SK-N-SH (cell line): Measurements from ENCODE around the gene CDC27. TPM values are rescaled to one million over a fixed set of nuclear protein-coding genes. Genes with fewer than 3 reads are reported as not detected.

Experiments
- CTCF ChIA-PET: fragments of 300-600, 350-600 bp; formaldehyde crosslinking; extraction: SDS; loops from one replicate; lab custom pipeline; 2021; lab: Yijun Ruan, JAX
- POLR2A ChIA-PET: fragments of 350-600 bp; sonication (Branson Sonifier 250); formaldehyde crosslinking; extraction: SDS; loops from one replicate; lab custom pipeline; 2020; ENCODE audit warnings: antibody characterized with exemption, inconsistent platforms; lab: Yijun Ruan, JAX
- DNase-seq: peaks from one replicate; pipeline ENCODE4 v3.0.0; 2012
- H2AFZ ChIP-seq: fragments of 200-600 bp; sonication (generic); 2 replicates; pipeline ENCODE4 v1.8.1; 2016; ENCODE audit warnings: antibody characterized with exemption, mild to moderate bottlenecking, low read depth
- H3F3A ChIP-seq: fragments of 200-600 bp; sonication (generic); replicated peaks from 2 replicates; pipeline ENCODE3; 2016; ENCODE audit warnings: antibody characterized with exemption, mild to moderate bottlenecking; ENCODE audit not compliant: insufficient read depth
- H3K27ac ChIP-seq, 2 experiments: fragments of 200-500 bp in 1 of 2; fragments of 200-600 bp in 1 of 2; sonication (Bioruptor generic) in 1 of 2; sonication (generic), shearing (Covaris generic) in 1 of 2; 2 replicates each; pipeline versions ENCODE4 v1.5.1 to v1.6.1; 2014 to 2016; ENCODE audit warnings: low read depth in 2 of 2, inconsistent platforms in 1 of 2, low read length in 1 of 2, mild to moderate bottlenecking in 1 of 2, mixed read lengths in 1 of 2
- H3K27me3 ChIP-seq: fragments of 200-600 bp; sonication (generic), shearing (Covaris generic); 2 replicates; pipeline ENCODE4 v1.6.1; 2016; ENCODE audit warnings: mixed run types; ENCODE audit not compliant: insufficient read depth
- H3K36me3 ChIP-seq, 2 experiments: fragments of 200-500 bp in 1 of 2; fragments of 200-600 bp in 1 of 2; sonication (Bioruptor generic) in 1 of 2; sonication (generic) in 1 of 2; replicated peaks in 1 of 2; 2 replicates each; pipeline versions ENCODE3 to v1.5.1; 2014 to 2016; ENCODE audit warnings: low read length in 1 of 2, mild to moderate bottlenecking in 1 of 2; ENCODE audit not compliant: insufficient read depth in 2 of 2, control insufficient read depth in 1 of 2
- H3K4me1 ChIP-seq, 2 experiments: fragments of 200-500 bp in 1 of 2; fragments of 200-600 bp in 1 of 2; sonication (Bioruptor generic) in 1 of 2; sonication (generic), shearing (Covaris generic) in 1 of 2; 2 replicates each; pipeline versions ENCODE4 v1.5.1 to v1.6.1; 2014 to 2016; ENCODE audit warnings: low read depth in 1 of 2, low read length in 1 of 2, mixed run types in 1 of 2; ENCODE audit not compliant: insufficient read depth in 2 of 2, control insufficient read depth in 1 of 2
- H3K4me2 ChIP-seq: fragments of 200-600 bp; sonication (generic), shearing (Covaris generic); 2 replicates; pipeline ENCODE4 v1.6.1; 2017; ENCODE audit warnings: mixed run types
- H3K4me3 ChIP-seq, 2 experiments: fragments of 200-500 bp in 1 of 2; fragments of 200-600 bp in 1 of 2; sonication (Bioruptor generic) in 1 of 2; sonication (generic), shearing (Covaris generic) in 1 of 2; 2 replicates each; pipeline versions ENCODE4 v1.5.1 to v1.8.1; 2014 to 2016; ENCODE audit warnings: low read depth in 2 of 2, inconsistent platforms in 1 of 2, low read length in 1 of 2, mild to moderate bottlenecking in 1 of 2, mixed read lengths in 1 of 2, moderate library complexity in 1 of 2
- H3K79me2 ChIP-seq: fragments of 200-600 bp; sonication (generic); 2 replicates; pipeline ENCODE4 v1.8.1; 2017; ENCODE audit warnings: mild to moderate bottlenecking; ENCODE audit not compliant: insufficient read depth
- H3K9ac ChIP-seq: fragments of 200-600 bp; sonication (generic); 2 replicates; pipeline ENCODE4 v1.6.1; 2017; ENCODE audit warnings: mixed run types
- H3K9me2 ChIP-seq: fragments of 200-600 bp; sonication (generic); 2 replicates; pipeline ENCODE4 v1.6.1; 2017; ENCODE audit warnings: mixed run types
- H3K9me3 ChIP-seq: fragments of 200-600 bp; sonication (generic); 2 replicates; pipeline ENCODE4 v1.6.1; 2017; ENCODE audit warnings: mixed run types, mild to moderate bottlenecking, moderate library complexity
- H4K20me1 ChIP-seq: fragments of 200-600 bp; sonication (generic); 2 replicates; pipeline ENCODE4 v1.6.1; 2017; ENCODE audit warnings: mild to moderate bottlenecking, mixed run types; ENCODE audit not compliant: insufficient read depth
- CHD2 ChIP-seq: fragments of 150-350 bp; IDR thresholded peaks from 2 replicates; pipeline ENCODE4 v1.6.1; 2018; ENCODE audit warnings: low read length; ENCODE audit not compliant: partially characterized antibody
- EP300 ChIP-seq, 2 experiments: IDR thresholded peaks; 2 replicates each; pipeline versions ENCODE4 v1.4.0 to v1.6.1; 2012; ENCODE audit warnings: borderline replicate concordance in 1 of 2, low read depth in 1 of 2, low read length in 1 of 2
- EZH2phosphoT487 ChIP-seq: fragments of 200-600 bp; sonication (generic); IDR thresholded peaks from 2 replicates; pipeline ENCODE4 v1.6.1; 2017; ENCODE audit warnings: low read depth, mixed run types, mild to moderate bottlenecking, antibody characterized with exemption, moderate library complexity, borderline replicate concordance
- GABPA ChIP-seq: IDR thresholded peaks from 2 replicates; pipeline ENCODE4 v1.4.0; 2012; ENCODE audit warnings: low read depth, mild to moderate bottlenecking
- NFIC ChIP-seq: IDR thresholded peaks from 2 replicates; pipeline ENCODE4 v1.4.0; 2012; ENCODE audit warnings: borderline replicate concordance
- NRF1 ChIP-seq: IDR thresholded peaks from 2 replicates; pipeline ENCODE4 v1.6.1; 2012; ENCODE audit warnings: low read depth, mild to moderate bottlenecking, low read length
- RAD21 ChIP-seq: IDR thresholded peaks from 2 replicates; pipeline ENCODE4 v1.6.1; 2012; ENCODE audit warnings: mild to moderate bottlenecking, low read length
- RFX5 ChIP-seq: IDR thresholded peaks from 2 replicates; pipeline ENCODE4 v1.6.1; 2012; ENCODE audit warnings: mild to moderate bottlenecking, improper control_type of control experiment, low read length
- RXRA ChIP-seq: IDR thresholded peaks from 2 replicates; pipeline ENCODE4 v1.4.0; 2012; ENCODE audit warnings: low read depth, mild to moderate bottlenecking, borderline replicate concordance
- SIN3A ChIP-seq: IDR thresholded peaks from 2 replicates; pipeline ENCODE4 v1.6.1; 2012; ENCODE audit warnings: low read depth, mild to moderate bottlenecking, low read length, moderate library complexity, borderline replicate concordance
- TAF1 ChIP-seq: IDR thresholded peaks from 2 replicates; pipeline ENCODE4 v1.6.1; 2012; ENCODE audit warnings: low read depth, mild to moderate bottlenecking, low read length, moderate library complexity, borderline replicate concordance
- TCF12 ChIP-seq: IDR thresholded peaks from 2 replicates; pipeline ENCODE4 v1.4.0; 2012
- WGBS: methylation state at CpG from one replicate; pipeline ENCODE4 v1.1.6; 2017; ENCODE audit warnings: low lambda C conversion rate; 5-methylcytosine and 5-hydroxymethylcytosine counted together
- polyA plus RNA-seq, 3 experiments: library from polyadenylated mRNA; depleted of rRNA; stranded (reverse); fragments of >200 nt; gene quantifications; 2 replicates each; pipeline ENCODE4 v1.2.3, GENCODE V29; 2012
- TF ChIP-seq, protein P1 (sequence below): IDR thresholded peaks from 2 replicates; pipeline ENCODE4 v1.6.1; 2012; ENCODE audit warnings: mild to moderate bottlenecking, low read depth, low read length, moderate library complexity
- TF ChIP-seq, protein P2 (sequence below): fragments of 150-350 bp; IDR thresholded peaks from 2 replicates; pipeline ENCODE4 v1.6.1; 2017; ENCODE audit warnings: antibody characterized with exemption, low read length, low read depth, borderline replicate concordance
- TF ChIP-seq, protein P3 (sequence below): IDR thresholded peaks from 2 replicates; pipeline ENCODE4; 2012
- TF ChIP-seq, protein P4 (sequence below): IDR thresholded peaks from 2 replicates; pipeline ENCODE4 v1.4.0; 2012; ENCODE audit warnings: low read depth, borderline replicate concordance
- TF ChIP-seq, protein P5 (sequence below): fragments of 150-350 bp; IDR thresholded peaks from 2 replicates; pipeline ENCODE4 v1.6.1; 2016; ENCODE audit warnings: mild to moderate bottlenecking, low read depth, low read length
- TF ChIP-seq, protein P6 (sequence below): IDR thresholded peaks from 2 replicates; pipeline ENCODE4 v1.4.0; 2012; ENCODE audit warnings: low read depth, borderline replicate concordance

The CDC27 gene
- polyA plus RNA-seq, 1 of the 3 experiments (the other 2 are of a cell fraction) = 44.3 TPM

DNA sequence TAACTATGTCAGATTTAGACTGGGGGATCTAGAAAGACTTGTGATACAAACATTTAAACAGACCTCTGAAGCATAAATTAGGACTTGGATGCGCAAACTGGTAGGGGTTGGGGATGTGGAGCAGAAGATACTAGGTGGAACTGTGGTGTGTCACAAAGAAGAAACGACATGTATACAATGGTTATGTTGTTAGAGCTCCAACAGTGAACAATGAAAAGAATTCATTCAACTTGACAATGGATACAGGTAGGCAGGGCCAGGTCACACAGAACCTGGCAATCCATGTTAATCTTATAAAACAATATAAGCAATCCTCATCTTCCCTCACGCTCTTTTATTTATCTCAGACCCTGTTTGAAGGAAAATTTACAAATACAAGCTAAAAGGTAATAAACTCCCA is 102.0 kb downstream of the CDC27 start (continued):
- TF ChIP-seq, protein P1, sequence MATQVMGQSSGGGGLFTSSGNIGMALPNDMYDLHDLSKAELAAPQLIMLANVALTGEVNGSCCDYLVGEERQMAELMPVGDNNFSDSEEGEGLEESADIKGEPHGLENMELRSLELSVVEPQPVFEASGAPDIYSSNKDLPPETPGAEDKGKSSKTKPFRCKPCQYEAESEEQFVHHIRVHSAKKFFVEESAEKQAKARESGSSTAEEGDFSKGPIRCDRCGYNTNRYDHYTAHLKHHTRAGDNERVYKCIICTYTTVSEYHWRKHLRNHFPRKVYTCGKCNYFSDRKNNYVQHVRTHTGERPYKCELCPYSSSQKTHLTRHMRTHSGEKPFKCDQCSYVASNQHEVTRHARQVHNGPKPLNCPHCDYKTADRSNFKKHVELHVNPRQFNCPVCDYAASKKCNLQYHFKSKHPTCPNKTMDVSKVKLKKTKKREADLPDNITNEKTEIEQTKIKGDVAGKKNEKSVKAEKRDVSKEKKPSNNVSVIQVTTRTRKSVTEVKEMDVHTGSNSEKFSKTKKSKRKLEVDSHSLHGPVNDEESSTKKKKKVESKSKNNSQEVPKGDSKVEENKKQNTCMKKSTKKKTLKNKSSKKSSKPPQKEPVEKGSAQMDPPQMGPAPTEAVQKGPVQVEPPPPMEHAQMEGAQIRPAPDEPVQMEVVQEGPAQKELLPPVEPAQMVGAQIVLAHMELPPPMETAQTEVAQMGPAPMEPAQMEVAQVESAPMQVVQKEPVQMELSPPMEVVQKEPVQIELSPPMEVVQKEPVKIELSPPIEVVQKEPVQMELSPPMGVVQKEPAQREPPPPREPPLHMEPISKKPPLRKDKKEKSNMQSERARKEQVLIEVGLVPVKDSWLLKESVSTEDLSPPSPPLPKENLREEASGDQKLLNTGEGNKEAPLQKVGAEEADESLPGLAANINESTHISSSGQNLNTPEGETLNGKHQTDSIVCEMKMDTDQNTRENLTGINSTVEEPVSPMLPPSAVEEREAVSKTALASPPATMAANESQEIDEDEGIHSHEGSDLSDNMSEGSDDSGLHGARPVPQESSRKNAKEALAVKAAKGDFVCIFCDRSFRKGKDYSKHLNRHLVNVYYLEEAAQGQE = no peak

DNA sequence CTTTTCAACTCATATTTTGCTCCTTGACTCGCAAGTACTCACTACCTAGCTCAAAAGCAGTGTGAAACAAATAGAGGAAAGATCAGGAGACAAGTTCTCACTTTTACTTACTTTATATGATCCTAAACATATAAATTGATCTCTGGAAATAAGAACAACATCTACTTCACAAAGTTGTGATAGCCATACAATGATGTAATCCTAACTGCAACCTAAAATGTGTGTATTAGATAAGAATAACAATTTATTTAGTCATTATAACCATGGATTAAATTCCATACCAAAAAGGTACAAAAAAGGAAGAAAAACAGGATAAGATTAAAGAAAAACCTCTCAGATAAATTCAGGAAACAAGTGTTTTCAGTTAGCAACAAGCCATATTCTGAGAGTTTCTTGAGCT is 103.4 kb downstream of the CDC27 start:
- no peak for TF ChIP-seq EP300 (IDR thresholded peaks at IDR 0.05; ENCODE audit: borderline replicate concordance in 1 of 2, low read depth in 1 of 2, low read length in 1 of 2)
- TF ChIP-seq, protein P2, sequence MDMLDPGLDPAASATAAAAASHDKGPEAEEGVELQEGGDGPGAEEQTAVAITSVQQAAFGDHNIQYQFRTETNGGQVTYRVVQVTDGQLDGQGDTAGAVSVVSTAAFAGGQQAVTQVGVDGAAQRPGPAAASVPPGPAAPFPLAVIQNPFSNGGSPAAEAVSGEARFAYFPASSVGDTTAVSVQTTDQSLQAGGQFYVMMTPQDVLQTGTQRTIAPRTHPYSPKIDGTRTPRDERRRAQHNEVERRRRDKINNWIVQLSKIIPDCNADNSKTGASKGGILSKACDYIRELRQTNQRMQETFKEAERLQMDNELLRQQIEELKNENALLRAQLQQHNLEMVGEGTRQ = no peak
- TF ChIP-seq RFX5 = no peak
- no peak for TF ChIP-seq TAF1
- no peak for TF ChIP-seq RAD21
- TF ChIP-seq CHD2 = no peak
- TF ChIP-seq TCF12 = no peak
- no peak for TF ChIP-seq SIN3A
- no peak for TF ChIP-seq NRF1
- TF ChIP-seq GABPA = no peak
- TF ChIP-seq, protein P3, sequence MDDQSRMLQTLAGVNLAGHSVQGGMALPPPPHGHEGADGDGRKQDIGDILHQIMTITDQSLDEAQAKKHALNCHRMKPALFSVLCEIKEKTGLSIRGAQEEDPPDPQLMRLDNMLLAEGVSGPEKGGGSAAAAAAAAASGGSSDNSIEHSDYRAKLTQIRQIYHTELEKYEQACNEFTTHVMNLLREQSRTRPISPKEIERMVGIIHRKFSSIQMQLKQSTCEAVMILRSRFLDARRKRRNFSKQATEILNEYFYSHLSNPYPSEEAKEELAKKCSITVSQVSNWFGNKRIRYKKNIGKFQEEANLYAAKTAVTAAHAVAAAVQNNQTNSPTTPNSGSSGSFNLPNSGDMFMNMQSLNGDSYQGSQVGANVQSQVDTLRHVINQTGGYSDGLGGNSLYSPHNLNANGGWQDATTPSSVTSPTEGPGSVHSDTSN = no peak
- TF ChIP-seq EZH2phosphoT487 = no peak
- TF ChIP-seq, protein P4, sequence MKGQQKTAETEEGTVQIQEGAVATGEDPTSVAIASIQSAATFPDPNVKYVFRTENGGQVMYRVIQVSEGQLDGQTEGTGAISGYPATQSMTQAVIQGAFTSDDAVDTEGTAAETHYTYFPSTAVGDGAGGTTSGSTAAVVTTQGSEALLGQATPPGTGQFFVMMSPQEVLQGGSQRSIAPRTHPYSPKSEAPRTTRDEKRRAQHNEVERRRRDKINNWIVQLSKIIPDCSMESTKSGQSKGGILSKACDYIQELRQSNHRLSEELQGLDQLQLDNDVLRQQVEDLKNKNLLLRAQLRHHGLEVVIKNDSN = no peak
- TF ChIP-seq, protein P5, sequence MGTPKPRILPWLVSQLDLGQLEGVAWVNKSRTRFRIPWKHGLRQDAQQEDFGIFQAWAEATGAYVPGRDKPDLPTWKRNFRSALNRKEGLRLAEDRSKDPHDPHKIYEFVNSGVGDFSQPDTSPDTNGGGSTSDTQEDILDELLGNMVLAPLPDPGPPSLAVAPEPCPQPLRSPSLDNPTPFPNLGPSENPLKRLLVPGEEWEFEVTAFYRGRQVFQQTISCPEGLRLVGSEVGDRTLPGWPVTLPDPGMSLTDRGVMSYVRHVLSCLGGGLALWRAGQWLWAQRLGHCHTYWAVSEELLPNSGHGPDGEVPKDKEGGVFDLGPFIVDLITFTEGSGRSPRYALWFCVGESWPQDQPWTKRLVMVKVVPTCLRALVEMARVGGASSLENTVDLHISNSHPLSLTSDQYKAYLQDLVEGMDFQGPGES = no peak
- TF ChIP-seq RXRA = no peak
- TF ChIP-seq, protein P6, sequence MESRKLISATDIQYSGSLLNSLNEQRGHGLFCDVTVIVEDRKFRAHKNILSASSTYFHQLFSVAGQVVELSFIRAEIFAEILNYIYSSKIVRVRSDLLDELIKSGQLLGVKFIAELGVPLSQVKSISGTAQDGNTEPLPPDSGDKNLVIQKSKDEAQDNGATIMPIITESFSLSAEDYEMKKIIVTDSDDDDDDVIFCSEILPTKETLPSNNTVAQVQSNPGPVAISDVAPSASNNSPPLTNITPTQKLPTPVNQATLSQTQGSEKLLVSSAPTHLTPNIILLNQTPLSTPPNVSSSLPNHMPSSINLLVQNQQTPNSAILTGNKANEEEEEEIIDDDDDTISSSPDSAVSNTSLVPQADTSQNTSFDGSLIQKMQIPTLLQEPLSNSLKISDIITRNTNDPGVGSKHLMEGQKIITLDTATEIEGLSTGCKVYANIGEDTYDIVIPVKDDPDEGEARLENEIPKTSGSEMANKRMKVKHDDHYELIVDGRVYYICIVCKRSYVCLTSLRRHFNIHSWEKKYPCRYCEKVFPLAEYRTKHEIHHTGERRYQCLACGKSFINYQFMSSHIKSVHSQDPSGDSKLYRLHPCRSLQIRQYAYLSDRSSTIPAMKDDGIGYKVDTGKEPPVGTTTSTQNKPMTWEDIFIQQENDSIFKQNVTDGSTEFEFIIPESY = no peak
- TF ChIP-seq NFIC = no peak
- H3K4me1 ChIP-seq = no peaks in the 10 kb centered on the region
- no peaks in the 10 kb centered on the region for H3K9me2 ChIP-seq
- no peak overlapping the region for H3K4me2 ChIP-seq
- peaks cover 3% of the 10 kb centered on the region for H3F3A ChIP-seq
- peaks cover 4% of the 10 kb centered on the region in 2 experiments for H3K36me3 ChIP-seq
- DNase-seq = no peak
- WGBS = 93% methylated on average over 1 of the region's 1 CpG
- POLR2A ChIA-PET = no interaction called here
- no peaks in the 10 kb centered on the region for H4K20me1 ChIP-seq
- peaks cover 74% of the 10 kb centered on the region for H3K79me2 ChIP-seq
- no peaks in the 10 kb centered on the region for H3K27me3 ChIP-seq
- no peaks in the 10 kb centered on the region for H3K9me3 ChIP-seq
- CTCF ChIA-PET = no interaction called here
- no peak overlapping the region for H2AFZ ChIP-seq
- H3K4me3 ChIP-seq = no peak overlapping the region
- H3K9ac ChIP-seq = no peak overlapping the region
- no peak overlapping the region for H3K27ac ChIP-seq
